GM19240 (cell line): Measurements from ENCODE around the gene CNIH3.

Experiments used
- DNase-seq: peaks from one replicate; pipeline ENCODE4 v3.0.0; 2011; ENCODE audit warnings: low spot score; ENCODE audit not compliant: insufficient read length

Gene CNIH3

DNA sequence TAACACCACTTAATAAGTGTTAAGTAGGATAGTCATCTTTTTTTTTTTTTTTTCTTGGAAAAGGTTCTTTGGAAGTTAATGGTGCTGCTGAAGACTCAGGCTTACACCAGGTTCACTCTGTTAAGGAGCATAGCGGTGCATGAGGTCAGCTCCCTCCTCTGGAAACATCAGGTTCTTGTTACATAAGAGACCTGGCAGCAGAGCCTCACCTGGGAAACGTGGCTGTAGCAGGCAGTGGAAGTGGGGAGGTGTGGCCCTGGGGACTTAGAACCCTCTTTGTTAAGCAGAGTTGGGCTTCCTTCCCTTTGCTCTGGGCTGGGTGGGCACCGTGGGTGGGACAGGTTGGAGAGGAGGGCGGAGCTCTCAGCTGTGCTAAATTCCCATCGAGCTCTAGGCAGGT lies 104.1 kb downstream of the CNIH3 start:
- DNase-seq = no peak

- DNase-seq = no peak
Observed at GRCh38 chr1:224721000-224721399, 104.9 kb downstream of the CNIH3 start.

- no peak for DNase-seq
Observed at GRCh38 chr1:224722838-224723237, 106.7 kb downstream of the CNIH3 start.

DNA sequence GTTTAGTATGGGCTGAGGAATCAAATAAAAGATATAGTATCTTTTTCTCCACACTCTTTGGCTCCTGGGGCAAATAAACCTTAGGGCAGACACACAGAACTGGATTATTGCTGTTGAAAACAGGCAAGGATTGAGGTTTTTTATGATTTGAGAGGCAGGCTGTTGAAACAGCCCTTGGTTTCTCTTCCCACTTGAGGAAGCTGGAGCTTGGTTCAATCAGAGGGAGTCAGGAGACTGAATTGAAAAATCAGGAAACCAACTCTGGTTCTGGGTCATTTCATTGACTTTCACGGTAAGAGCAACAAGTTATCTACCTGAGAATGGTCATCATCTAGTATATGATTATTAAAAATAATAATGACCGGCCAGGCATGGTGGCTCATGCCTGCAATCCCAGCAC lies 108.4 kb downstream of the CNIH3 start:
- no peak for DNase-seq

- no peak for DNase-seq
Observed at GRCh38 chr1:224726441-224727182, 110.5 kb downstream of the CNIH3 start.

DNA sequence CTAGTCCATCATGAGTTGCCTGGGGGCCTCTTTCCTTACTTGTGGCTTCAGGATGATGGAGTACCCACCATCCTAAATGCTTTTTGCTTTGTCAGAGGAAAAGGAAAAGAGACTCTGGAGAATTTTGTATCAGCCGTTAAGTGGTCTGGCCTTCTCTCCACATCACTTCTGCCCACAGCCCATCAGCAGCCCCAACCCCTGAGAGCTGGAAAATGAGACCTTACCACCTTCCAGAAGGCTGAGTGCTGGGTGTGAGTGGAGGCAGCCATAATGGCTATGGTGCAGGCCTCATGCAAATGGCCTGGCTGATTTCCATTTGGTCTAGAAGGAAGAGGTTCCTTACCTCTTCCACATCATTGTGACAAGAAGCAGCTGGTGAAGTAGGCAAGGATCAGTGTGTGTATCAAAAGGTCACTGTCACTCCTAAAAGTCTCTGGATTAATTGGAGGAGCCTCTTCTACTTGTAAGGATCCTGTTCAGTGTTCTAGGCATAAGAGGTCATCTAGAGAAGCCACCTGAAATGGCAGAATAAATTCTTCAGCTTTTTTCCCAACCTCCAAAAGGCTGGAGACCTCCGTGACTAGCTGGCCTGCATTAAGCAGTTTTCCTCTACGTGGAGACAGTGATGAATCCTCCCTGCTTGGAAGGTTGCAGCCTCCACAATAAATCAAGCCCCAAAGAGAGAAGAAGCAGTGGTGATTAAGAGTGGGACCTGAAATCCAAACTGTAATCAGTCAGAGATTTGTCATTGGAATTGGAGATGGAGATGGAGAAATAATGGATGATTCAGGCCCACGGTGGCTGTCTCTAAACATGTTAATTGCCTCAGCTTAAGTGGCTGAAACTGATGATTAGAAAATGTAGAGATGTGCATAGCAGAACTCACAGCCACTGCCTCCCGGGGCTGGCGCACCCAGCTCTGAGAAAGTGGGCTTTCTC lies 111.5 kb downstream of the CNIH3 start:
- no peak for DNase-seq

- DNase-seq = no peak
Observed at GRCh38 chr1:224730540-224730939, 114.4 kb downstream of the CNIH3 start.

DNA sequence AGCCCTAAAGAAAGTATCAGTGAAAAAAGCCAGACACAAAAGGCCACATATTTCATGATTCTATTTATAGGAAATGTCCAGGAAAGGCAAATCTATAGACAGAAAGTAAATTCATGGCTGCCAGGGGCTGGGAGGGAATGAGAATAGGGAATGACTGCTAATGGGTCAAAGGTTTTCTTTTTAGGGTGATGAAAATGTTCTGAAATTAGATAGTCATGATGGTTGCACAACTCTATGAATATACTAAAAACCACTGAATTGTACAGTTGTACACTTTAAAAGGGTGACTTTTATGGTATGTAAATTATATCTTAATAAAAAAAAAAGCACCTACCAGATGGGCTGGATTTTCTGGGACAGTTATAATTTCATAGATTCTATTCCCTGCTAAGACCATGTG lies 114.8 kb downstream of the CNIH3 start:
- DNase-seq = no peak

- no peak for DNase-seq
Observed at GRCh38 chr1:224731633-224732032, 115.5 kb downstream of the CNIH3 start.

DNA sequence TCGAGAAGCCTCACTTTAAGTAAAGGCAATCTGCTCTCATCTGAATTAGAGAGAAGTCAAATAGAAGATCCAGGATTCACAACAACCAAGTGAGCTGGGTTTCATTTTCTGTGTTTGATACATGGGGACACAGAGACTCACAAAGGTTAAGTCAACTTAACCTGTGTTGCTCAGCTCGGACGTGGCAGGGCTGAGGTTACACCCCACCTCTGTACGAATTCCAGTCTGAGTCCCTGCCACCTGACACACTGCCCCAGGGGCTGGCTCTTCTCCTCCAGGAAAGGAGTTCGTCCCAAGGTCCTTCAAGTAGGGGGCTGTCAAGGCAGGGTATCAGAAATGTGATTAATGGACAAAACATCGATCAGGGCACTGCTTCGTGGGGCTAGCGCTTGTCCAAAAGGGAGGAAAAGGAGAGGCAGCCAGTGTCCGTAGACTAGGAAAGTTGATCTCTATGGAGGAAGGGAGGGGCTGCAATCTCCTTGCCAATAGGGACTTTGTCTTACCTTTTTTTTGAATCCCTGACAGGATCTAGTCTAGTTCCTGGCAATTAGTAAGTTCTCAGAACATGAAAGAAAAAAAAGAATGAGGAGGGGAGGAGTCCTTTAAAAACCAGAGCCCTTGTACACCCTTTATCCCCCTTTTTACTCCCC lies 116.4 kb downstream of the CNIH3 start:
- DNase-seq = no peak

DNA sequence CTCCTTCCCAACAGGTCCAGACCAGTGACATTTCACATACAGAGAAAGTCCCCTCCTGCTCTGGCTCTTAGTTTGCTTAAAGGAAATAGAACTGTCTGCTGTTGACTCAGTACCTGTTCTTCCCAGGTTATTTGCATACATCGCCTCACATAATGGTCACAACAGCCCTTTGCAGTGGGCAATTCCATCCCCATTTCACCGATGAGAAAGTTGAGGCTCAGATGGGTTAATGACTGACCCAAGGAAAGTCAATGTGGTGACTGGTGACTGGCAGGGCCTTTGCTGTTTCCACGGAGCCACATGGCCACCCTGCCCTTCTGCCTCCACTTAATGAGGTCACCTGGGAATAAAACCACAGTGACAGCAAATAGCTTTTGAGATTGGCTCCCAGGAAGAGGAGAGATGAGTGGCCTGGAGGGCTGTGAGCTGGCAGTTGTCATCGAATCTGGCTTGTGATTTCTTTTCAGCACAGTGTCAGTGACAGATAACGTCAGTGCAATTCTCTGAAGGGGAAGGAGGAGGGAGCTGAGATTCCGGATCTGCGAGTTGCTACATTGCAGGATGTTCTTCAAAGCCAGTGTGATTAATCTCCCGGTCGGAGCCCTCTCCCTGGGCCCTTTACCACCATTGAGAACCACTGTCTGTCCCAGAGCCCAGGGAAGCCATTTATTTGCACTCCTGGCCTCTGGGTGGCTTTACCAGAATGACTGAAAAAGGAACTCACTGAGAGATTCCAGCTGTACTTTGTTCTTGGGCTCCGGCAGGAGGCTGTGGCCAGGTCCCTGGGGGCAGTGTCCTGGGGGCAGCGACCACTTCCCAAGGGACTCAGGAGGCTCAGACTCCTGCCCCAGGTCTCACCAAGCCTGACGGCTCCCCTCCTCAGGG lies 117.2 kb downstream of the CNIH3 start:
- peak; percentile 42 for DNase-seq

- DNase-seq = no peak
Observed at GRCh38 chr1:224734261-224734935, 118.3 kb downstream of the CNIH3 start.

GRCh38 chr1:224735159-224735558 lies 119.0 kb downstream of the CNIH3 start:
- DNase-seq = no peak

- DNase-seq = no peak
Observed at GRCh38 chr1:224736619-224737352, 120.7 kb downstream of the CNIH3 start.

- no peak for DNase-seq
Observed at GRCh38 chr1:224737353-224737727, 121.2 kb downstream of the CNIH3 start.

GRCh38 chr1:224739303-224739996 lies 123.3 kb downstream of the CNIH3 start:
- no peak for DNase-seq

GRCh38 chr1:224739997-224740684 lies 124.0 kb downstream of the CNIH3 start:
- peak; percentile 33 for DNase-seq

DNA sequence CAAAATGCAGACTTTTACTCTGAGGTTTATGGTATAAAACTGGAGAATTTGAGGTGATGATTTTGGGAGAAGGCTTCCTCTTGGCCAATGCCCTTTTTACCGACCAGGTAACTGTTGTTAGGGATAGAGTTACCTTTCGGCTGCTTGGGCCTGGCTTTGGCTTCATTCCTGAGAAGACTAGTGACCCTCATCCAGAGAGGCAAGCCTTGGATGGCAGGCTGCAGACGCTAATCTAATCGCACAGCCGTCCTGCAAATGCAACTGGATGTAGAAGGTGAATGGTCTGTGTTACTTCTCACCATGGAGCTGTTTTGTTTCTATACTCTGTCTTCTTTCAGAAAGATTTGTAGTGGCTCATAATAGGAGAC lies 124.6 kb downstream of the CNIH3 start:
- no peak for DNase-seq

DNA sequence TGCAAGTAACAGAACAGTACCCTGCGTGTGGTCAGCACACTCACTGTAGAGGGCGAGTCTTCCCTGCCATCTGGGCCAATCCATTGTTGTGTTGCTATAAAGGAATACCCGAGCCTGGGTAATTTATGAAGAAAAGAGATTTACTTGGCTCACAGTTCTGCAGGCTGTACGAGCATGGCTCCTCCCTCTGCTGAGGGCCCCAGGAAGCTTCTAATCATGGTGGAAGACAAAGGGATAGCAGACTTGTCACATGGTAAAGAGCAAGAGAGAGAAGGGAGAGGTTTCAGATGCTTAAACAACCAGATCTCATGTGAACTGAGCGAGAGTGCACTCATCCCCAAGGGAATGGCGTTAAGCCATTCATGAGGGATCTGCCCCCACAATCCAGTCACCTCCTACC lies 126.2 kb downstream of the CNIH3 start:
- DNase-seq = no peak
